Fibroblast of mammary gland (primary cell): ENCODE measurements around the gene SNRPB2.

Experiments
- DNase-seq: peaks from one replicate; pipeline ENCODE4 v3.0.0-alpha.2; 2010; ENCODE audit warnings: low read depth
- H3K4me3 ChIP-seq: 2 replicates; pipeline ENCODE4 v1.5.1; 2011; ENCODE audit warnings: low read depth, mild to moderate bottlenecking, low read length, moderate library complexity; ENCODE audit not compliant: control insufficient read depth
- TF ChIP-seq, protein P1 (sequence below): conservative IDR thresholded peaks from 2 replicates; pipeline ENCODE4 v1.5.1; 2011; ENCODE audit warnings: low read depth, low read length, inconsistent platforms; ENCODE audit not compliant: control insufficient read depth, insufficient read depth

Gene SNRPB2

DNA sequence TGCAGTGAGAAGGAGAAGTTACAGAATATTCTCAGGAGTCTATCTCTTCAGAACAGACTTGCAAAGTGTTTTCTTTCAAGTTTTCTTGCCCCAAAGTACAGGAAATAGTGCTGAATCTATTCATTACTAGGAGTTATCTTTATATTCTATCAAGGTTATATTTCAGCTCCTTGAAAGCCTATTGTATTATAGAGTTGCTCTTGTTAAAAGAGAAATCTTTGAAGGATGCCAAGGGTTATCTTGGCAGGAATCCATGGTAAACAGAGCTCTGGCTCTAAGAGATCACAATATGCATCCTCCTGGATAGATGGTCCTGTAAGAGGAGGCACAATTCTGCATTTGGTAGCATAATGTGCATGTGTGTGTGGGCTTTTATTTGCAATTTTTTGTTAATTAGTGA, 21.2 kb upstream of the SNRPB2 start:
- DNase-seq: no peak
- H3K4me3 ChIP-seq: no peak overlapping the region
- TF ChIP-seq, protein P1, sequence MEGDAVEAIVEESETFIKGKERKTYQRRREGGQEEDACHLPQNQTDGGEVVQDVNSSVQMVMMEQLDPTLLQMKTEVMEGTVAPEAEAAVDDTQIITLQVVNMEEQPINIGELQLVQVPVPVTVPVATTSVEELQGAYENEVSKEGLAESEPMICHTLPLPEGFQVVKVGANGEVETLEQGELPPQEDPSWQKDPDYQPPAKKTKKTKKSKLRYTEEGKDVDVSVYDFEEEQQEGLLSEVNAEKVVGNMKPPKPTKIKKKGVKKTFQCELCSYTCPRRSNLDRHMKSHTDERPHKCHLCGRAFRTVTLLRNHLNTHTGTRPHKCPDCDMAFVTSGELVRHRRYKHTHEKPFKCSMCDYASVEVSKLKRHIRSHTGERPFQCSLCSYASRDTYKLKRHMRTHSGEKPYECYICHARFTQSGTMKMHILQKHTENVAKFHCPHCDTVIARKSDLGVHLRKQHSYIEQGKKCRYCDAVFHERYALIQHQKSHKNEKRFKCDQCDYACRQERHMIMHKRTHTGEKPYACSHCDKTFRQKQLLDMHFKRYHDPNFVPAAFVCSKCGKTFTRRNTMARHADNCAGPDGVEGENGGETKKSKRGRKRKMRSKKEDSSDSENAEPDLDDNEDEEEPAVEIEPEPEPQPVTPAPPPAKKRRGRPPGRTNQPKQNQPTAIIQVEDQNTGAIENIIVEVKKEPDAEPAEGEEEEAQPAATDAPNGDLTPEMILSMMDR: no peak

DNA sequence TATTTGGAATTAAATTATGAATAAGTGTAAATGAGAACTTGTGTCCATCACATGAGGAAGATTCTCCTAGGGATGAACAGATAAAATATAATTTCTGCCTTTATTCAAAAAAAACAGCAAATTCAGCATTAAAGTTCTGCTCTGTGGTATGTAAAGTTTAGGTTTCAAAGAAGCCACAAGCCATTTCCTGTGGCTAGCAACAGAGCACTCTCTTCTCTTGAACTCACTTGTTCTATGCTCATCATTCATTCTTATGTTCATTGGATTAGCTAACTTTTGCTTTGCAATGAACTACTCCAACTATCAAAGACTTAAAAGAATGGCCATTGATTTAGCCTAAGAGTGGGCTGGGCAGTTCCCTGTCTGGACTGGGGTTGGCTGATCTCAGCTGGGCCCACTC, 20.8 kb upstream of the SNRPB2 start:
- DNase-seq: no peak
- no peak overlapping the region for H3K4me3 ChIP-seq

DNA sequence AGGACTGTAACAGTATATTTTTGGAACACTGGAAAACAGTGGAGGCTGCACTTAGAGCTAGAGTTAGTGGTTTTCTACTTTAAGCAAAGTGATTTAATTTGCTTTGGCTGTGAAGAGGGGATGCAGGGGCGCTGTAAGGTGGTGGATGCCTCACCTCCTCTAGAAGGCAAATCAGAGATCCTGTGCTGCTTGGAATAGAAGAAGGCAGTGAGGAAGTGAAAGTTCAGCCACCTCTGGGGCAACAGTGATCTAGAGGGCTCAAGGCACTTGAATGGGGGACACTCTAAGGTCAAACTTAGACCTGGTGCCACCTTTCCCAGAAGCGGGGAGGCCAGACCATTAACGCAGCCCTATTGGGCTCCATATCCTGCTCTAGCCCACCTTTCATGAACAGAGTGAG, 19.0 kb upstream of the SNRPB2 start:
- no peak for DNase-seq
- TF ChIP-seq, protein P1: no peak
- no peak overlapping the region for H3K4me3 ChIP-seq

More for the DNA sequence above, 20.8 kb upstream of the SNRPB2 start:
- TF ChIP-seq, protein P1: no peak

DNA sequence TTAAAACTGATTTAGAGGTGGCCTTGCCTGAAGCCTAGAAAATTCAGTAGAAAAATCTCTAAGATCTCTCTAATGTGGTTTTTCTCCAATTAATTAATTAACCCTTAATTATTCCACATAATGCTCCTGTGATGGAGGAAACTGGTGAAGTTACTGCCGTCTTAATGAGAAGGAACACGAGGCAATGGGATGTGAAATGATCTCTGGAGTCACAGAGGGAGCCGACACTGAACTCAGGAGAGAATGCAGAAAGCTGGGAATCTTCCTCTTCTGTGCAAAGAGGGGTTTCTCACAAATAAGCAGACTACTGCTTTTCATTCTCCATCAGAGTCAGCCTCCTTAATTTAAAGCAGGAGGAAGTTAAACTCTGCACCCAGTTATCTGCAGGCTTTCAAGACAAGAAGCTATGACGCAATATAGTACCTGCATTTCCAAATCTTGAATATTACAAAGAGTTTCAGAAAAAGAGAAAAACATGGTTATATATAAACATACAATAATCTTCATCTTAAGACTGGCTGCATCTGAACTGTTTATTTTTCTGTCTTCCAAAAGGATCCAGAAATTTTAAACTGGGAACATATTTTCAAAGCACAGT, 18.1 kb upstream of the SNRPB2 start:
- H3K4me3 ChIP-seq: no peak overlapping the region
- DNase-seq: no peak

DNA sequence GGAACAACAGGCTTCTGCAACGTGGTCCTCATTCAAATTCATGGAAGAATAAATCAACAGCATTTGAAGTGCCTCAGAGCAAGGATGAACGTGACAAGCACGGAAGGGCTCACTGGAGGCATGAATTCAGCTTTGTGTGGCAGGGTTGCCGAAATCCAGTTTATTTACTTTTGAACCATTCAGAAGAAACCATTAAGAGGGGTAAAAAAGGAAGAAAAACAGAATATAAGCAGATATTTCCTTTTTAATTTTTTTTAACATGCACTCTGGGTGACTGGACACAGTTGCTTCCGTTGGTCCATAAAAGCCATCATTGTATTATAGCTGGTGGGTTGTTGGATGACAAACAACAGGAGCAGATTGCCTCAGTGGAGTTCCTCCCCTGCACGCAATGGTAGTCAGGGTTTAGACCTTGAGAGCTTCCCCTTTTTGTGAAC, 17.3 kb upstream of the SNRPB2 start:
- no peak for DNase-seq
- no peak overlapping the region for H3K4me3 ChIP-seq
- TF ChIP-seq, protein P1: no peak

More for the DNA sequence above, 18.1 kb upstream of the SNRPB2 start:
- TF ChIP-seq, protein P1: no peak

DNA sequence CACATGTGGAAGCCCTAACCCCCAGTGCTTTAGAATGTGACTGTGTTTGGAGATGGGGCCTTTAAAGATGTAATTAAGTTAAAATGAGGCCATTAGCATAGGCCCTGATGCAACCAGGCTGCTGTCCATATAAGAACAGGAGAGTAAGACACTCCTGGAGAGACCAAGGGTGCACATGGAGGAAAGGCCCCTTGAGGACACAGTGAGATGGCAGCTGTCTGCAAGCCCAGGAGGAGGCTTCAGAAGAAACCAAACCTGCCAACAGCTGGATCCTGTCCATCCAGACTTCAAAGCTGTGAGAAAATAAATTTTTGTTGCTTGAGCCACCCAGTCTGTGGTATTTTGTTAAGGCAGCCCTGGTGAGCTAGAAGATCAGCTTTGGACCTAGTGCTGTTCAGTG, 16.8 kb upstream of the SNRPB2 start:
- TF ChIP-seq, protein P1: no peak
- H3K4me3 ChIP-seq: no peak overlapping the region
- no peak for DNase-seq

DNA sequence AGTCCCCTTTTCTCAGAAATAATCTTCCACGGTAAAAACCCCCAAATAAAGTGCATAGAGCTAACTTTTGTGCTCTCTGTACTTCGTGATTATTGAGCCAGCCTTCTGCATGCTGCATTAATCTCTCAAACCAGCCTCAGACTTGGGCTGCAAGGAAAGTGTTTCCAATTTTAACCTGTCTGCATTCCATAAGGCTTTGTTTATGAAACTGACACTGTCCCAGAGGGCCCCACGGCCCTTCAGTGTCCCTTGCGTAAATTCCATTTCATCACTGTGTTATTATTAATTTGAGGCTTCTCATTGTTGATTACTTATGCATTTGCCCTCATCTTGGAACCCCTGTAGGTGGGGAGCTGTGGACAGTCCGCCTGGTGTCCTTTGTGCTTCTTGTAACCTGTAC, 15.6 kb upstream of the SNRPB2 start:
- TF ChIP-seq, protein P1: no peak
- DNase-seq: no peak
- H3K4me3 ChIP-seq: no peak overlapping the region
